Activated naive CD4-positive, alpha-beta T cell treated with anti-CD3 and anti-CD28 coated beads for 36 hours (primary cell): ENCODE data around the gene TBC1D24. TPM values are rescaled to one million over a fixed set of nuclear protein-coding genes. Genes with fewer than 3 reads are reported as not detected.

Experiments used
- CTCF ChIA-PET: fragments of 350-600 bp; sonication (Branson Sonifier 250); formaldehyde crosslinking; loops from one replicate; lab custom pipeline; 2021; ENCODE audit warnings: antibody characterized with exemption; lab: Charles Lee
- DNase-seq: peaks from one replicate; pipeline ENCODE4 v3.0.0-alpha.2; 2020
- H3K27ac Mint-ChIP-seq: one replicate; pipeline ENCODE4 v1.8.0; 2021; ENCODE audit warnings: mild to moderate bottlenecking, mixed read lengths
- H3K27me3 Mint-ChIP-seq: one replicate; pipeline ENCODE4 v1.8.0; 2021; ENCODE audit warnings: low read depth, mixed read lengths
- H3K36me3 Mint-ChIP-seq: one replicate; pipeline ENCODE4 v1.8.0; 2021; ENCODE audit warnings: low read depth, mixed read lengths
- H3K4me1 Mint-ChIP-seq: one replicate; pipeline ENCODE4 v1.8.0; 2021; ENCODE audit warnings: low read depth, mixed read lengths
- H3K4me3 Mint-ChIP-seq: one replicate; pipeline ENCODE4 v1.8.0; 2021; ENCODE audit warnings: mild to moderate bottlenecking, moderate library complexity, mixed read lengths
- H3K9me3 Mint-ChIP-seq: one replicate; pipeline ENCODE4 v1.8.0; 2021; ENCODE audit warnings: mixed read lengths
- intact Hi-C: fragments of 100-400 bp; cut with micrococcal nuclease; formaldehyde crosslinking; loops from one replicate; pipeline ENCODE4 v1.15.1; 2023
- total RNA-seq, 2 experiments: library from RNA; stranded (reverse); gene quantifications; one replicate each; pipeline ENCODE4 v1.2.3, GENCODE V29; 2021

TBC1D24 gene
- total RNA-seq, 2 experiments from 2014 or later = 8.1 to 8.6 TPM

DNA sequence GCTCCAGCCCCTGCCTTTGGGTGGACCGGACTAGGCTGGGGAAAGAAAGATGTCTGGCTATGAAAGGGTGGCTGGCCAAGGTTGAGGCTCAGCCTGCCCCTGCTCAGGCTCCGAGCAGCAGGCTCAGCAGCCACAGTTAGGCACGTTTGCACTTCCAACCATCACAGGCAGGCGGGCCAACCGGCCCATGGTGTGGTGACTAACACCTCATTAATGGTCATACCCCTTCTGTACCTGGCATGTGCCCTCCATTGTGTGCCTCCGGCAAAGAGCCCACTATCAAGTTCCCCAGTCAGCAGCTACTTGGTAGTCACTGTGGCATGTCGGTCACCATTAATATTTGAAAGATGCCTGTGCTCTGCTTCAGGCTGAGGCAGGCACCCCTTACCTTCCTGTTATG lies 6.7 kb downstream of the TBC1D24 start:
- DNase-seq = no peak
- CTCF ChIA-PET = interaction anchor here (1.4 kb wide), 1 partner anchor 19 kb away, joined by 3 read pairs; no protein-coding TSS in a partner anchor
- Mint-ChIP-seq H3K9me3 (no peaks in the 10 kb centered on the region), H3K27me3 (no peaks in the 10 kb centered on the region), H3K27ac (no peak overlapping the region), H3K4me1 (peaks cover 1% of the 10 kb centered on the region), H3K4me3 (no peak overlapping the region), H3K36me3 (no peaks in the 10 kb centered on the region)
- intact Hi-C loops = no loop called here

DNA sequence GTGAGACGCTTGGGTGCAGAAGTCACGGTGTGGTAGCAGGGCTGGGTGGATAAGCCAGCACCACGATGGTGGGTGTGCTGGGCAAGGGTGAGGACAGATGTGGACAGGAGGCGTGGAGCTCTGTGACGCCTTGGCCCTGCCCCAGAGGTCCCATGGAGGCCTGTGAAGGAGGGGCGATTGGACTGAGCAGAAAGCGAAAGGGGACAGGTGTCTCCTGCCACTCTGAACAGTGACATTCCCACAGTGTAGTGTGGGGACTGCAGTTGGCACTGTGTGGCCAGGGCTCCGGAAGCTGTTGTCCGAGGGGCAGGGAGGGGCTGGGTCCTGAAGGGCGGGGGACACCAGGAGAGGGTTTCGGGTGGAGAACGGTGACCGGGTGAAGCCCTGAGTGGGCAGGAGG lies 7.3 kb downstream of the TBC1D24 start:
- Mint-ChIP-seq H3K36me3 (peaks cover 1% of the 10 kb centered on the region), H3K4me1 (peaks cover 7% of the 10 kb centered on the region), H3K27ac (no peak overlapping the region), H3K4me3 (no peak overlapping the region), H3K9me3 (no peaks in the 10 kb centered on the region), H3K27me3 (no peaks in the 10 kb centered on the region)
- no peak for DNase-seq
- CTCF ChIA-PET = interaction anchor here (0.6 kb wide), 1 partner anchor 14 kb away, joined by 3 read pairs; no protein-coding TSS in a partner anchor
- intact Hi-C loops = no loop called here

DNA sequence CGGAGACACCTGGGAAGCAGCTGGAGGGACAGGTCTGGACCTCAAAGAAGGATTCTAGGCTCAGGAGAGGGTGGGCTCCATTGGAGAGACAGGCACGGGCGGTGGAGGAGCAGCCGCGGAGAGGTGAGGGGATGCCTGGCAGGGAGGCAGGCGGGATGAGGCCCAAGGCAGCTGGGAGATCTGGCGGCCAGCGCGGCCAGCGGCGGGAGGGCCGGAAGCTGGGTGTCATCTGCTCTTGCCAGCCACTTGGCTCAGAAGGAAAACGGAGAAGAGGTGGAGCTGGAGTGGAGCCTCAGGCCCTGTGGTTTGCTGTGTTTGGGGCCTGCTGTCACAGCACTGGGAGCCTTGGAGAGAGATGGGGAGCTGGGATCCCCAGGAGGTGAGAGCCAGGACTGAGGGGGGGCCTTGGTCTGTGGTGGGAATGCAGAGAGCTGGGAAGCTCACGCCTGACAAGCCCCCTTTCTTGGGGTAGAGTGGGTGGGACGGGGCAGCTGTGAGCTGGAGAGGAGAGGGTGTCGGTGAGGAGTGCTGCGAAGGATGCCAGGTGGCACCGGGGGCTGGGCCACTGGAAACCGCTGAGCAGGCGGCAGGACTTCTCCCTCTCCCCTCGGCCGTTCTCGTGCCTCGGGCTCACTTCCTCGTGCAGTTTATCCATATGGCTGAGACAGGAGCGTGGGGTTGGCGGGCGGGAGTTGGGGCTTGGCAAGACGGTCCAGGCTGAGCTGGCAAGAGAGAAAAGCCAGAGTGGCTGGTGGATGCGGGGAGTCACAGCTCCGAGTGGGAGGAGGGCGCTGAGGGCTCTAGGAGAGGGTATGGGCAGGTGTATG lies 8.0 kb downstream of the TBC1D24 start:
- CTCF ChIA-PET = interaction anchor here (0.6 kb wide), 1 partner anchor 14 kb away, joined by 3 read pairs; no protein-coding TSS in a partner anchor
- no peaks in the 10 kb centered on the region for H3K27me3 Mint-ChIP-seq
- peaks cover 12% of the 10 kb centered on the region for H3K4me1 Mint-ChIP-seq
- no peak overlapping the region for H3K4me3 Mint-ChIP-seq
- H3K27ac Mint-ChIP-seq = no peak overlapping the region
- DNase-seq = no peak
- peaks cover 1% of the 10 kb centered on the region for H3K36me3 Mint-ChIP-seq
- H3K9me3 Mint-ChIP-seq = no peaks in the 10 kb centered on the region
- intact Hi-C loops = no loop called here

DNA sequence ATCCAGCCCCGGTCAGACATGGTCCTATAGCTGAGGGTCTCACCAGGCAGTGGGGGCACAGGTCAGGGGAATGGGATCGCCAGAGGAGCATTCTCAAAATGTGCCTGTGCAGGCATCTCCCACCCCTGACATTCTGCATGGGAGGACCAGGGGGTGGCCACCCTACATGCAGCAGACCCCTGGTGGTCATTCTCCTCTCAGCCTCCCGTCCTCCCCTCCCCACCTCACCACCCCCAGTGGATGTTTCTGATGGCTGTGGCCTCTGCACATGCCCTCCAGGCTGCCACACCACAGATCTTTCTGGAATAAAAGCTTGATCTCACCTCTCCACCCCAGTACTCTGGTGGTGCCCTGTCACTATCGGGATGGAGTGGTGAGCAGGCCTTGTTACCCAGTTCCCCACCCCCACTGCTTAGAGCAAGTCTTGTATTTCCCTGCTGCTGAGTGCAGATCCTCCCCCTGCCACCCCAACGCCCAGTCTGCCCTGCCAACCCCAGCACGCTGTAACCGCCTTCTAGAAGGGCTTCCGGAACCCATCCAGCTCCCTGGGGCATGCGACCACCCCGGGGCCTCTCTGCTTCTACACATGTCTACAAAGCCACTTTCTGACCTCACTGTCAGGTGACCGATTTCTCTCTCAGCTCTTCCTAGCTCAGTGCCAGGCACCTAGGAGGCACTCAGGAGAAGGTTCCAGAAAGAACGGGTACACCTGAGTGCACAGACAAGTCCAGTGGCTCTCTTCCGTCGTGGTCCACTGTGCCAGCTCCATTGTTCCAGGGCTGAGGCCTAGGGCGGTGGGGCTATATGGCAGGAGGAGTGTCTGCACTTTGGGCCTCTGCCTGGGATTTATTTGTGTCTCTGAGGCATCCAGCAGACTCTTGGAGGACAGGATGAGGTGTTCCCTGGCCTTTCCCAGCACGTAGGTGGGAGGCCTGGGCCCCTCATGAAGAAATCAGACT lies 9.3 kb downstream of the TBC1D24 start:
- no peak for DNase-seq
- intact Hi-C loops = no loop called here
- H3K4me1 Mint-ChIP-seq = peaks cover 16% of the 10 kb centered on the region
- H3K27ac Mint-ChIP-seq = no peak overlapping the region
- peaks cover 1% of the 10 kb centered on the region for H3K36me3 Mint-ChIP-seq
- no peaks in the 10 kb centered on the region for H3K9me3 Mint-ChIP-seq
- no peaks in the 10 kb centered on the region for H3K27me3 Mint-ChIP-seq
- CTCF ChIA-PET = no interaction called here
- H3K4me3 Mint-ChIP-seq = no peak overlapping the region

DNA sequence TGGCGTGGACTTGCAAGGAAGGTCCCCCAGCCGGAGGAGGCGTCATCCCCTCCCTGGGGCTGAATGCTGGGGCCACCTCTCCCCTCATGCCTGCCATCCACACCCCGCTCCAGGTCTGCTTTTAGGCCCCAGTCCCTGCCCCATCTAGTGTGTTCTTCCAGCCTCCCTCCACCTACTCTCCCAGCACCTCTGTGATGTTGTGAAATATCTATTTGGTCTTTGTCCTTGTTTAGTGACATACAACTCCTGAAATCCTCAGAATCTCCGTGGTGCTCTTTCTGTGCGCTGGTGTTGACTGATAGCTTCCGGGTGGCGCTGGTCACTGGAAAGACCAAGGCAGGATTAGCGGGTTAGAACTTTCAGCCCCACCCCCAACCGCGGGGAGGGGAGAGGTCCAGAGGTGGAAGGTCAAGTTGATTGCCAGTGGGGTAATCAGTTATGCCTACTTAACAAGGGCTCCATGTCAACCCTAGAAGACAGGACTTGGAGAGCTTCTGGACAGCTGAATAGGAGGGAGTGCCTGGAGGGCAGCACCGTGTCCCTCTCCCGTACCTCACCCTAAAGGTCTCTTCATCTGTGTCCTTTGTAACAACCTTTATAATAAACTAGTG lies 10.1 kb downstream of the TBC1D24 start:
- no peak for DNase-seq
- Mint-ChIP-seq H3K4me1 (peaks cover 16% of the 10 kb centered on the region), H3K27ac (no peak overlapping the region), H3K9me3 (no peaks in the 10 kb centered on the region), H3K27me3 (no peaks in the 10 kb centered on the region), H3K36me3 (peaks cover 1% of the 10 kb centered on the region), H3K4me3 (no peak overlapping the region)
- intact Hi-C loops = loop anchor here (5.0 kb wide), 1 partner anchor 233 kb away; the partner anchor contains the start of gene ECI1
- CTCF ChIA-PET = no interaction called here

DNA sequence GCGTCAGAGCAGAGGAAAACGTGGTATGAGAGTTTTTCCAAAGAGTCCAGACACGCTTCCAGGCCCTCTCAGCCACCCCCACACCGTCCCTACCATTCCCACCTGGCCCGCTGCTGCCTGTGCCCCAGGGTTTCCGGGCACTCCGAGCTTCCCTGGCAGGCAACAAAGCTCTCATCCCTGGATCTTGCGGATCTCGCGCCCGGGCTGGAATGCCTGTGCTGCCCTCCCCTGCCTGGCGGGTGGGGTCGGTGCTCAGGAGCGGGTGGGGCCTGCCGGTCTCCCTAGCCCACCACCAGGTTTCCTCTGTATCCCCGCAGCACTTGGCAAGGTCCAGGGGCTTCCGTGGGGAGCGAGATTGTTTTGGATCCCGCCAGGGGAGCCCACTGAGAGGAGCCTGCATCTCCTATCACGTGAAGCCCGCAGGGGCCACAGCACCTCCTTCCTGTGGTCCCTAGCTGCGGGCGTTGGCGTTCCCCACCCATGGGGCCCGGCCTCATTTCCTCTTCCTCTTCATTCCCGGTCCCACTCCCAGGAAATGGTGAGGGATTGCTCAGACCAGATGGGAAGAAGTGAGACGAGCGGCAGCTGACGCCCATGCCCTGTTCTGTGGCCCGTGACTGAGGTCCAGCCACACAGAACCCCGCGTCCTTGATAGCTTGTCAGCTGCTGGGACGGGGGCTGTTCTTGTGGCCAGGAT lies 11.0 kb downstream of the TBC1D24 start:
- H3K4me1 Mint-ChIP-seq = peaks cover 16% of the 10 kb centered on the region

DNA sequence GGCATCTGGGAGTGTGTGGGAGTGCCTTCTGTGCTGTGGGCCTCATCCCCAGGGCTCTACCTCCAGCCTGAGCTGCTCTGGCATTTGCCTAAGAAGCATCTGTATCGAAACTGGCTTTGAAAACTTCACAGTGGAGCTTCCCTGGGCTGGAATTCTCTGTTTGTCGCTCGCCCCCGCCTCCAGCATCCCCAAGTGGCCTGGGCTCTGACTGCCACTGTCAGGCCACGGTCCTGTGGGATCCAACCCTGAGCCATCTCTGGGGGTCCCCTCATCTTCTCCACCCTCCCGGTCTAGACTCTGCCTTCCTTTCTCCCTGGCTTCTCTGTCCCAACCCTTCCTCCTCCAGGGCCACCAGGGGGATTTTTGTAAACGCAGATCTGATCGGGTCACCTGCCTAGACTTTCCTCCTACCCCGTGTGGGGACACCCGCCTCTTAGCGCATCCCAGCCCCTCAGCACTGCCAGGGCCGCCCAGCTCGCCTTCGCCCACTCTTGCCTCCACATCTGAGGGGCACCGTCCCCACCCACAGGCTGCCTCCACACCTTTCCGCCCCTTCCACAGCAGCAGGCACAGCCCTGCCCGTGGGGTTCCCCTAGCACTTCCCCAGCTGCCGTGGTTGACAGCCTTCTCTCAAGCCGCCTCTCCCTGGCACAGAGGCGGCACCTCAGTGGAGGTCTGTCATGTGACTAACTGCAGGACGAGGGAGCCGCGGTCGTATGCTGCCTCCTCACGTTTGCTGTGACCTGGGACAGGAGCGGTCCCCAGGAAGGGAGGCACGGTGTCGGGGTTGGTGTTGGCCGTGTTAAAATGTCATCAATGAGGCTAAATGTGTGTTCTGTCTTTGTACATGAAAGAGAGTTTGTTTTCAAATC lies 12.0 kb downstream of the TBC1D24 start:
- intact Hi-C loops = loop anchor here (1.0 to 5.0 kb wide), 6 partner anchors 13 to 292 kb away; partner anchors contain the start of genes ABCA3, CCNF, ECI1 and RNPS1
- DNase-seq = peak; percentile 94
- Mint-ChIP-seq H3K36me3 (peaks cover 1% of the 10 kb centered on the region), H3K4me1 (peaks cover 16% of the 10 kb centered on the region), H3K4me3 (peak overlapping the region; percentile 10), H3K27ac (peak overlapping the region; percentile 69), H3K27me3 (no peaks in the 10 kb centered on the region), H3K9me3 (no peaks in the 10 kb centered on the region)
- CTCF ChIA-PET = interaction anchor here (0.9 to 1.6 kb wide), 4 partner anchors 10 to 15 kb away, joined by 3 to 8 read pairs (median 3); partner anchors contain the start of gene TBC1D24

More for the DNA sequence above, 11.0 kb downstream of the TBC1D24 start:
- DNase-seq = no peak
- no peaks in the 10 kb centered on the region for H3K9me3 Mint-ChIP-seq
- CTCF ChIA-PET = interaction anchor here (0.9 to 1.2 kb wide), 3 partner anchors 9 to 16 kb away, joined by 3 read pairs; partner anchors contain the start of gene TBC1D24
- no peaks in the 10 kb centered on the region for H3K27me3 Mint-ChIP-seq
- no peak overlapping the region for H3K4me3 Mint-ChIP-seq
- H3K27ac Mint-ChIP-seq = no peak overlapping the region
- intact Hi-C loops = loop anchor here (2.0 to 5.0 kb wide), 2 partner anchors 234 to 291 kb away; partner anchors contain the start of gene ECI1
- H3K36me3 Mint-ChIP-seq = peaks cover 1% of the 10 kb centered on the region

DNA sequence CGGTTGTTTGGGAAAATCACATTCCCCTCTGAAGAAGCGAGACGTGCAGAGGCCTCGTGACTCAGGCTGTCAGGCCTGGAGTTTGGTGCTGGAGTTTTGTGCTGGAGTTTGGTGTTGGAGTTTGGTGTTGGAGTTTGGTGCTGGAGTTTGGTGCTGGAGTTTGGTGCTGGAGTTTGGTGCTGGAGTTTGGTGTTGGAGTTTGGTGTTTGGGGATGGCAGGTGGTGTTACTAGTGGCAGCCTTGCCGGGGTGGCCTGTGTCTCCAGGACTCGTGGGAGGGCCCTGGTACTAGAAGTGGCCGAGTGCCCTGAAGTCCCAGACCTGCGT lies 12.6 kb downstream of the TBC1D24 start:
- Mint-ChIP-seq H3K4me3 (peak overlapping the region; percentile 10), H3K4me1 (peaks cover 16% of the 10 kb centered on the region), H3K36me3 (peaks cover 1% of the 10 kb centered on the region), H3K27me3 (no peaks in the 10 kb centered on the region), H3K9me3 (no peaks in the 10 kb centered on the region), H3K27ac (peak overlapping the region; percentile 69)
- intact Hi-C loops = loop anchor here (1.0 to 5.0 kb wide), 6 partner anchors 13 to 293 kb away; partner anchors contain the start of genes ABCA3, CCNF, ECI1 and RNPS1
- CTCF ChIA-PET = interaction anchor here (1.6 kb wide), 1 partner anchor 14 kb away, joined by 8 read pairs; no protein-coding TSS in a partner anchor
- no peak for DNase-seq

DNA sequence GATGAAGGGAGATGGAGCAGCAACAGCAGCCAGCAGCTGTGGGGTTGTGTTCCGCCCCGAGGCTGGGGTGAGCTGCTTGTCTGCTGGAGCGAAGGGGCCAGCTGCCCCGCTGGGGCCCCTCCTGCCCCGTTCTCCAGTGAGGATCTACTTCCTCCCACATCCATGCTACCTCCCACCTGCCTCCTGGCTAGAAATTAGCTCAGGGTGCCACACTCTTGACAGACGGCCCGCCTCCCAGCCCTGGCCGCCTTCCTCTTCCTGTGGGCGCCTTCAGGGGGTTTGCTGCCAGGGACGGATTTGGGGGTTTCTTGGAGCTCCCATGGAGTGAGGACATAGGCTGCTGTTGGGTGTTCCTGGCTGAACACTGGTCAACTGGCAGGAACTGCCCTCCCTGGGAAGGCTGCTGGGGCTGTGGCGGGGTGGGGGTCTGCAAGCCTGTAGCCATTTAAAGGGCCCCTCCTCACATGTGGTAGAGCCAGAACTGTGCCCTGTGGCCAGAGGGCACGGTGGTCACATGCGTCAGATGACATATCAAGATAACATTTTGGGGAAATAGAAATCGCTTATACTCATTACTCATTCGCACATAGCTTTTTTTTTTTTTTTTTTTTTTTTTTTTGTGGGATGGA lies 13.1 kb downstream of the TBC1D24 start:
- H3K36me3 Mint-ChIP-seq = peaks cover 1% of the 10 kb centered on the region
- H3K27me3 Mint-ChIP-seq = no peaks in the 10 kb centered on the region
- no peak overlapping the region for H3K27ac Mint-ChIP-seq
- no peaks in the 10 kb centered on the region for H3K9me3 Mint-ChIP-seq
- CTCF ChIA-PET = interaction anchor here (0.6 to 1.6 kb wide), 3 partner anchors 13 to 325 kb away, joined by 3 to 8 read pairs (median 3); no protein-coding TSS in a partner anchor
- H3K4me1 Mint-ChIP-seq = peaks cover 16% of the 10 kb centered on the region
- DNase-seq = no peak
- no peak overlapping the region for H3K4me3 Mint-ChIP-seq
- intact Hi-C loops = loop anchor here (1.0 to 5.0 kb wide), 6 partner anchors 14 to 293 kb away; partner anchors contain the start of genes ABCA3, CCNF, ECI1 and RNPS1

DNA sequence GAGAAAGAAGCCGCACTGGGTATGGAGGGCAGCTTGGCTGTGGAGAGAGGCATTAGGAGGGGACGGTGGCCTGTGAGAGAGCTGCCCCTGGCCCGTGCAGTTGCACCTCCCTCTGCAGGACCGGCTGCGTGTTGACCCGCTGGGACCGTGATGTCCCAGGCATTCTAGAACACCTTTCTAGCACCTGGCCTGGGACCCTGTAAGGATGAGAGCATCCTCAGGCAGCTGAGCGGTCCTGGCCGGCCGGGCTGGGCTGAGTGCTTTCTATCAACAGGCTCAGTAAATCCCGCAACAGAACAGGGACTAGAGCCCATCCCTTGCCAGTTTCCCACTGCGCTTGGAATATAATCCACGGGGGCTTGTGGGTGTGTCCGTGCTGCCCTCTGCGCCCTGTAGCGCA lies 14.7 kb downstream of the TBC1D24 start:
- intact Hi-C loops = loop anchor here (5.0 kb wide), 1 partner anchor 237 kb away; the partner anchor contains the start of gene ECI1
- H3K27ac Mint-ChIP-seq = no peak overlapping the region
- no peak for DNase-seq
- no peaks in the 10 kb centered on the region for H3K9me3 Mint-ChIP-seq
- no peaks in the 10 kb centered on the region for H3K27me3 Mint-ChIP-seq
- CTCF ChIA-PET = no interaction called here
- peaks cover 1% of the 10 kb centered on the region for H3K36me3 Mint-ChIP-seq
- H3K4me1 Mint-ChIP-seq = peaks cover 16% of the 10 kb centered on the region
- no peak overlapping the region for H3K4me3 Mint-ChIP-seq
